GM23248 (cell line): ENCODE data around the gene CCDC85C.

Experiments used
- EZH2 ChIP-seq: fragments of 200-600 bp; sonication (generic); IDR thresholded peaks from 2 replicates; pipeline ENCODE4 v1.6.1; 2018; ENCODE audit warnings: antibody characterized with exemption, mild to moderate bottlenecking; ENCODE audit not compliant: insufficient read depth, poor library complexity, severe bottlenecking
- EZH2phosphoT487 ChIP-seq: fragments of 200-600 bp; sonication (generic); IDR thresholded peaks from 2 replicates; pipeline ENCODE4 v1.6.1; 2018; ENCODE audit warnings: antibody characterized with exemption, moderate library complexity, mild to moderate bottlenecking, low read depth; ENCODE audit not compliant: insufficient read depth

- TF ChIP-seq EZH2phosphoT487 (no peak), EZH2 (no peak)
Measured at GRCh38 chr14:99539491-99539890, 64.5 kb downstream of the CCDC85C start.
